Pancreas (tissue), 10 donors: ENCODE data around the gene AQP3. TPM values are rescaled to one million over a fixed set of nuclear protein-coding genes. Genes with fewer than 3 reads are reported as not detected.

Source experiments
- ATAC-seq, 4 donors: fragments of 200-7000 bp; cut with Tn5 transposase; one replicate each; pipeline versions ENCODE4 v1.8.0 to v1.9.1; 2020; ENCODE audit warnings: mild to moderate bottlenecking in 4 of 4, moderate library complexity in 4 of 4
- DNase-seq, 6 donors: peaks; one replicate each; pipeline ENCODE4 v3.0.0-alpha.2; 2020
- FAIRE-seq: peaks from 2 replicates; lab custom pipeline; 2012; peaks lifted over from hg19 to GRCh38; lab: Jason Lieb, UNC
- H3K27ac ChIP-seq, 4 donors: fragments of 200-600 bp; sonication (generic); 1 replicate in 3 of 4; 2 replicates in 1 of 4; pipeline versions ENCODE4 v1.5.0 to v1.8.0; 2020
- H3K27me3 ChIP-seq, 4 donors: fragments of 200-600 bp; one replicate each; pipeline ENCODE4 v1.8.0; 2021
- H3K36me3 ChIP-seq, 3 donors: fragments of 200-600 bp; sonication (generic) in 1 of 3; one replicate each; pipeline versions ENCODE4 v1.5.0 to v1.8.0; 2020 to 2021
- H3K4me1 ChIP-seq, 3 donors: fragments of 200-600 bp; one replicate each; pipeline ENCODE4 v1.8.0; 2021
- H3K4me3 ChIP-seq, 4 donors: fragments of 200-600 bp; sonication (generic) in 2 of 4; one replicate each; pipeline versions ENCODE4 v1.5.0 to v1.8.0; 2020 to 2021
- H3K9me3 ChIP-seq, 4 donors: fragments of 200-600 bp; one replicate each; pipeline ENCODE4 v1.8.0; 2021
- CTCF ChIP-seq, 4 donors: fragments of 200-600 bp; sonication (generic) in 3 of 4; IDR thresholded peaks; one replicate each; pipeline versions ENCODE4 v1.5.0 to v1.8.0; 2021; ENCODE audit warnings: antibody characterized with exemption in 4 of 4
- WGBS, 2 donors: extraction: QIAGEN DNeasy Blood & Tissue Kit; methylation state at CpG; one replicate each; pipeline ENCODE4 v1.1.7; 2013; 5-methylcytosine and 5-hydroxymethylcytosine counted together
- intact Hi-C, 3 donors: fragments of 100-400 bp; cut with DNase I; formaldehyde crosslinking; loops; one replicate each; pipeline versions ENCODE4 v1.11.1 to v1.14.2; 2022
- polyA plus RNA-seq, 2 donors: library from polyadenylated mRNA; stranded (reverse); fragments of 200-250 nt; gene quantifications; one replicate each; pipeline ENCODE4 v1.2.3, GENCODE V29; 2013
- total RNA-seq, 6 donors: library from RNA; stranded (reverse); fragmentation: NEBNext Ultra II Directional in 4 of 6; extraction: Animal tissue kit (Norgen Biotek cat#: 25700) in 4 of 6; gene quantifications; one replicate each; pipeline versions ENCODE4 v1.2.1 to v1.2.4, GENCODE V29; 2021 to 2023
- donor health status: healthy with polysubstance abuse.
- donor health status: DM: no; HTN: no; CAD: no; lungs with moderate emphysema.
- donor health status: DM: no; HTN: no; CAD: no.
- donor health status: control.
- donor health status: control.
- donor health status: Bipolar disorder and iron deficiency.
- donor health status: DM: yes; HTN: yes; CAD: no.
- donor health status: DM: no; HTN: no; CAD: no.
- donor health status: DM: no; HTN: no; CAD: no.
- donor health status: DM: yes; HTN: yes; CAD: no.

Gene AQP3
- total and polyA plus RNA-seq, 8 donors: 18.3 to 39.0 (median 21.9) TPM

- FAIRE-seq (no peak), ATAC-seq (no peak), DNase-seq (no peak)
- H3K4me3 ChIP-seq: no peak overlapping the region
- H3K4me1 ChIP-seq: peaks cover 0 to 9% (median 0%) of the 10 kb centered on the region in 3 donors
- intact Hi-C loops: loop anchor here in 1 of 3 donors (5.0 kb wide), 1 partner anchor 42 kb away; no protein-coding TSS in a partner anchor
- no peaks in the 10 kb centered on the region for H3K36me3 ChIP-seq
- no peaks in the 10 kb centered on the region for H3K27me3 ChIP-seq
- 92 to 94% methylated on average over 5 of the region's 5 CpGs for WGBS, 2 donors
- no peaks in the 10 kb centered on the region for H3K9me3 ChIP-seq
- no peak for TF ChIP-seq CTCF (IDR thresholded peaks at IDR 0.05)
- no peak overlapping the region for H3K27ac ChIP-seq
Measured at GRCh38 chr9:33449715-33450114, 2.3 kb upstream of the AQP3 start.

GRCh38 chr9:33447799-33448553, 583 bp upstream of the AQP3 start:
- intact Hi-C loops: no loop called here
- WGBS, 2 donors: 25 to 31% methylated on average over 20 of the region's 20 CpGs
- FAIRE-seq (no peak), ATAC-seq (peak in 2 of 4 donors; percentile 8 to 23), DNase-seq (peak in 3 of 6 donors; percentile 48 to 73 (median 62))
- Histone ChIP-seq H3K4me1 (peaks cover 0 to 9% (median 0%) of the 10 kb centered on the region in 3 donors), H3K27me3 (no peaks in the 10 kb centered on the region), H3K4me3 (peak overlapping the region; percentile 30 to 61 (median 52)), H3K27ac (peak overlapping the region in 2 of 4 donors; percentile 72), H3K36me3 (no peaks in the 10 kb centered on the region), H3K9me3 (no peaks in the 10 kb centered on the region)
- no peak for TF ChIP-seq CTCF (IDR thresholded peaks at IDR 0.05)

GRCh38 chr9:33446240-33446945, 1.0 kb downstream of the AQP3 start:
- peaks cover 0 to 11% (median 0%) of the 10 kb centered on the region in 3 donors for H3K36me3 ChIP-seq
- intact Hi-C loops: no loop called here
- H3K27me3 ChIP-seq: no peaks in the 10 kb centered on the region
- no peak for TF ChIP-seq CTCF (IDR thresholded peaks at IDR 0.05)
- H3K9me3 ChIP-seq: no peaks in the 10 kb centered on the region
- peaks cover 0 to 9% (median 0%) of the 10 kb centered on the region in 3 donors for H3K4me1 ChIP-seq
- peak overlapping the region; percentile 30 to 61 (median 52) for H3K4me3 ChIP-seq
- DNase-seq: peak in 1 of 6 donors; percentile 67
- FAIRE-seq: no peak
- ATAC-seq: peak; percentile 32 to 57 (median 52)
- 24% methylated on average over 12 of the region's 12 CpGs for WGBS, 2 donors
- H3K27ac ChIP-seq: peak overlapping the region; percentile 66 to 80 (median 72)

GRCh38 chr9:33445389-33446239, 1.8 kb downstream of the AQP3 start:
- intact Hi-C loops: no loop called here
- no peak for FAIRE-seq
- 27 to 39% methylated on average over 8 to 11 of the region's 11 CpGs for whole genome bisulfite sequencing, 2 donors
- no peaks in the 10 kb centered on the region for H3K27me3 ChIP-seq
- peaks cover 0 to 11% (median 0%) of the 10 kb centered on the region in 3 donors for H3K36me3 ChIP-seq
- ATAC-seq: peak; percentile 33 to 68 (median 48)
- no peaks in the 10 kb centered on the region for H3K9me3 ChIP-seq
- DNase-seq: peak; percentile 71 to 89 (median 81)
- peaks cover 0 to 9% (median 0%) of the 10 kb centered on the region in 3 donors for H3K4me1 ChIP-seq
- TF ChIP-seq CTCF (IDR thresholded peaks at IDR 0.05): no peak
- H3K27ac ChIP-seq: peak overlapping the region; percentile 66 to 80 (median 72)
- H3K4me3 ChIP-seq: peak overlapping the region in 2 of 4 donors; percentile 60 to 61
